Thyroid gland (tissue), 4 donors: ENCODE data around the gene NPFF. TPM values are rescaled to one million over a fixed set of nuclear protein-coding genes. Genes with fewer than 3 reads are reported as not detected.

ENCODE experiments used
- DNase-seq, 2 donors: peaks; one replicate each; pipeline ENCODE4 v3.0.0-alpha.2; 2019
- H3K27ac ChIP-seq, 3 donors: fragments of 200-600 bp; sonication (generic); 1 replicate in 2 of 3; 2 replicates in 1 of 3; pipeline ENCODE4 v1.5.1; 2016 to 2019; ENCODE audit warnings: mild to moderate bottlenecking in 1 of 3, moderate library complexity in 1 of 3
- H3K27me3 ChIP-seq: fragments of 200-600 bp; sonication (generic); one replicate; pipeline ENCODE4 v1.5.1; 2019
- H3K36me3 ChIP-seq, 2 donors: fragments of 200-600 bp; sonication (generic); one replicate each; pipeline ENCODE4 v1.5.1; 2016 to 2019
- H3K4me1 ChIP-seq, 2 donors: fragments of 200-600 bp; sonication (generic); one replicate each; pipeline ENCODE4 v1.5.1; 2017 to 2019
- H3K4me3 ChIP-seq, 3 donors: fragments of 200-600 bp; sonication (generic); replicated peaks in 1 of 3; 1 replicate in 2 of 3; 2 replicates in 1 of 3; pipeline ENCODE4 v1.5.1; 2016; ENCODE audit warnings: mild to moderate bottlenecking in 1 of 3
- H3K9me3 ChIP-seq: fragments of 200-600 bp; sonication (generic); one replicate; pipeline ENCODE4 v1.5.1; 2017
- POLR2A ChIP-seq, 2 donors: fragments of 450-650 bp; IDR thresholded peaks; one replicate each; pipeline ENCODE4 v1.6.1; 2017; ENCODE audit warnings: antibody characterized with exemption in 2 of 2, mild to moderate bottlenecking in 2 of 2, moderate library complexity in 1 of 2
- WGBS, 2 donors: methylation state at CpG; one replicate each; pipeline ENCODE4 v1.1.5; 2017; 5-methylcytosine and 5-hydroxymethylcytosine counted together
- intact Hi-C: fragments of 100-400 bp; cut with DNase I; formaldehyde crosslinking; loops from one replicate; pipeline ENCODE4 v1.15.1; 2023
- total RNA-seq, 4 donors: library from RNA; depleted of rRNA; stranded (reverse); fragments of >200 nt; gene quantifications; one replicate each; pipeline ENCODE4 v1.2.3, GENCODE V29; 2016
- TF ChIP-seq, protein P1 (sequence below), 6 experiments: fragments of 200-600 bp in 3 of 6; fragments of 450-650 bp in 3 of 6; sonication (generic) in 3 of 6; IDR thresholded peaks; one replicate each; pipeline ENCODE4 v1.5.1; 2016 to 2019; ENCODE audit warnings: antibody characterized with exemption in 6 of 6, mild to moderate bottlenecking in 2 of 6, inconsistent platforms in 1 of 6, moderate library complexity in 1 of 6

NPFF gene
- total RNA-seq, 4 donors from 2014 or later: not detected

- Histone ChIP-seq H3K9me3 (no peaks in the 10 kb centered on the region), H3K27ac (no peak overlapping the region), H3K27me3 (no peaks in the 10 kb centered on the region), H3K4me1 (no peaks in the 10 kb centered on the region), H3K4me3 (no peak overlapping the region), H3K36me3 (peaks cover 99% of the 10 kb centered on the region in 2 donors)
- DNase-seq: no peak
- intact Hi-C loops: no loop called here
- TF ChIP-seq, protein P1, sequence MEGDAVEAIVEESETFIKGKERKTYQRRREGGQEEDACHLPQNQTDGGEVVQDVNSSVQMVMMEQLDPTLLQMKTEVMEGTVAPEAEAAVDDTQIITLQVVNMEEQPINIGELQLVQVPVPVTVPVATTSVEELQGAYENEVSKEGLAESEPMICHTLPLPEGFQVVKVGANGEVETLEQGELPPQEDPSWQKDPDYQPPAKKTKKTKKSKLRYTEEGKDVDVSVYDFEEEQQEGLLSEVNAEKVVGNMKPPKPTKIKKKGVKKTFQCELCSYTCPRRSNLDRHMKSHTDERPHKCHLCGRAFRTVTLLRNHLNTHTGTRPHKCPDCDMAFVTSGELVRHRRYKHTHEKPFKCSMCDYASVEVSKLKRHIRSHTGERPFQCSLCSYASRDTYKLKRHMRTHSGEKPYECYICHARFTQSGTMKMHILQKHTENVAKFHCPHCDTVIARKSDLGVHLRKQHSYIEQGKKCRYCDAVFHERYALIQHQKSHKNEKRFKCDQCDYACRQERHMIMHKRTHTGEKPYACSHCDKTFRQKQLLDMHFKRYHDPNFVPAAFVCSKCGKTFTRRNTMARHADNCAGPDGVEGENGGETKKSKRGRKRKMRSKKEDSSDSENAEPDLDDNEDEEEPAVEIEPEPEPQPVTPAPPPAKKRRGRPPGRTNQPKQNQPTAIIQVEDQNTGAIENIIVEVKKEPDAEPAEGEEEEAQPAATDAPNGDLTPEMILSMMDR (IDR thresholded peaks at IDR 0.05): no peak
- no peak for TF ChIP-seq POLR2A (IDR thresholded peaks at IDR 0.05)
- 79 to 83% methylated on average over 1 of the region's 1 CpG for WGBS, 2 donors
Measured at GRCh38 chr12:53468282-53468681, 39.0 kb downstream of the NPFF start.

DNA sequence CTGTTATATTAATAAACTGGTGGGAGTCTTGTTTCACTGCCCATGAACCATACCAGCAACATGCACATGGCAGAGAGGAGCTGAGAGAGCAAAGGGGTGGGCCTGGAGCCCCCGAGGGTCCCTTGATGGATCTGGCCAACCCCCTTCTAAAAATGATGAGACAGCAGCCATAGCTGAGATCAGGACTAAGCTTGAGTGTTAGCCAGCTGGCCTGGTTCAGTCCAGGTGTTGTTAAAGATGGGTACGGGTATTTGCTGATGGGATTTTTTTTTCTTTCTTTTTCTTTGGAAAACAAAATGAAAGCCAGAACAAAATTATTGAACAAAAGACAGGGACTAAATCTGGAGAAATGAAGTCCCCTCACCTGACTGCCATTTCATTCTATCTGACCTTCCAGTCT, 39.4 kb downstream of the NPFF start:
- no peaks in the 10 kb centered on the region for H3K9me3 ChIP-seq
- H3K36me3 ChIP-seq: peaks cover 100% of the 10 kb centered on the region in 2 donors
- no peaks in the 10 kb centered on the region for H3K27me3 ChIP-seq
- WGBS, 2 donors: 83 to 89% methylated on average over 2 of the region's 2 CpGs
- TF ChIP-seq, protein P1 (IDR thresholded peaks at IDR 0.05): no peak
- no peak for TF ChIP-seq POLR2A (IDR thresholded peaks at IDR 0.05)
- H3K27ac ChIP-seq: no peak overlapping the region
- intact Hi-C loops: no loop called here
- H3K4me3 ChIP-seq: no peak overlapping the region
- no peak for DNase-seq
- no peaks in the 10 kb centered on the region for H3K4me1 ChIP-seq

GRCh38 chr12:53467082-53467481, 40.2 kb downstream of the NPFF start:
- Histone ChIP-seq H3K27me3 (no peaks in the 10 kb centered on the region), H3K36me3 (peaks cover 100% of the 10 kb centered on the region in 2 donors), H3K4me1 (no peaks in the 10 kb centered on the region), H3K27ac (no peak overlapping the region), H3K9me3 (no peaks in the 10 kb centered on the region), H3K4me3 (no peak overlapping the region)
- intact Hi-C loops: no loop called here
- 76 to 83% methylated on average over 5 of the region's 5 CpGs for WGBS, 2 donors
- no peak for TF ChIP-seq POLR2A (IDR thresholded peaks at IDR 0.05)
- TF ChIP-seq, protein P1 (IDR thresholded peaks at IDR 0.05): no peak
- DNase-seq: no peak

- peaks cover 100% of the 10 kb centered on the region in 2 donors for H3K36me3 ChIP-seq
- H3K9me3 ChIP-seq: no peaks in the 10 kb centered on the region
- H3K4me1 ChIP-seq: no peaks in the 10 kb centered on the region
- intact Hi-C loops: no loop called here
- no peak for DNase-seq
- TF ChIP-seq, protein P1 (IDR thresholded peaks at IDR 0.05): no peak
- no peak for TF ChIP-seq POLR2A (IDR thresholded peaks at IDR 0.05)
- H3K27ac ChIP-seq: no peak overlapping the region
- H3K27me3 ChIP-seq: no peaks in the 10 kb centered on the region
- H3K4me3 ChIP-seq: no peak overlapping the region
- WGBS, 2 donors: 79 to 82% methylated on average over 4 of the region's 4 CpGs
Measured at GRCh38 chr12:53466640-53467039, 40.6 kb downstream of the NPFF start.

DNA sequence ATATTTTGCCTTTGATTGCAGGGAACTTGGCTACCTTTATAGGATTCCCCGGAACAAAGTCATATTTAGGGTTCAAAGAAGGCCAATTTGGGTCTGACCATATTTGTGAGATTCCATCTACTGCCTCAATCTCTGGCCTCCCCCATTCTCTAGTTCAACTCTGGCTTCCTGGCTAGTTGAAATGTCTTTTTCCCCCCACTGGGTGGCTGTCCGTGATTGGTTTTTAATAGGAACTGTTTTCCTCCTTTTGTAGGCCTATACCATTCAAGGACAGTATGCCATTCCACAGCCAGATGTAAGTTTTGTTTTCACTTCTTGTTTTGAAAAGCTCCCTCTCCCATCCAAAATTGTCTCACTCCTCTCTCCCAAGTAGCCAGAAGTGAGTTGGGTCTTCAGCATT, 41.6 kb downstream of the NPFF start:
- no peaks in the 10 kb centered on the region for H3K4me1 ChIP-seq
- no peak overlapping the region for H3K4me3 ChIP-seq
- 65 to 75% methylated on average over 2 of the region's 2 CpGs for WGBS, 2 donors
- H3K27ac ChIP-seq: no peak overlapping the region
- no peaks in the 10 kb centered on the region for H3K9me3 ChIP-seq
- TF ChIP-seq, protein P1 (IDR thresholded peaks at IDR 0.05): no peak
- no peak for TF ChIP-seq POLR2A (IDR thresholded peaks at IDR 0.05)
- H3K36me3 ChIP-seq: peaks cover 100% of the 10 kb centered on the region in 2 donors
- DNase-seq: no peak
- intact Hi-C loops: no loop called here
- H3K27me3 ChIP-seq: no peaks in the 10 kb centered on the region
